ENCODE results near the gene SHB.

SHB gene

DNA sequence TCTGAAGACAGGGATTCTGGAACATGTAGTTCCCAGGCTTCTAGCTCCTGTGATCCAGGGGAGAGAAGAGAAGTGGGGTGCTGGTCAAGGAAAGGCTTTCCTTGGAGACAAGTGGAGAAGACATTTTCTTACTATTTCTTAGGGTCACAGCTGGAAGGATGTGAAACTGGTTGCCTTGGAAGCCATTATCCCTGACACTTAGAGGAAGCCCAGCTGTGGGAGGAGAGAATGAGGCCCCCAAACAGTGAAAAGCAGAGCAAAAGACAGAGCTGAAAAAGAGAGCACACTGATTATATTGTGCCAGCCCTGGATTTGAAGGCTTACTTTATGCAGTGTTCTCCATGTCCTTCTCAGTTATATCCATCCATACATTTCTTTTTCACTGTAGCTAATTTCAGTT lies 17.5 kb upstream of the SHB start:
- no peak for DNase-seq

DNA sequence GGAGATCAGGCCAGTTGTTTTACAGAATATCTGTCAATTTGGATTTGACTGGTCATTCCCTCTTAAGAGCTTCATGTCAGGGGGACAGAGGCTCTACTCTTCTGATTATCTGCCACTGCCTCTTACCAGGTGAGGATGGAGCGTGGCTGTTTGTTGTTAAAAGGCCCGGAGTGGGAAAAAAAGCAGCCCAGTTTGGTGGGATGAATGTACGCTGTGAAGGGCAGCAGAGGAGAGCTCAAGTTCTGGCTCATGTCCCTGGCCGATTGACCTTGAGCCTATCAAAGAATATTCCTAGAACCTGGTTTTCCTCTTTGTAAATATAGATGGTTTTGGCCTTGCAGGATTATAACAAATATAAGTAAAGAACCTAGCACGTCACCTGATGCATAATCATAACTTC lies 16.3 kb upstream of the SHB start:
- DNase-seq = no peak

DNA sequence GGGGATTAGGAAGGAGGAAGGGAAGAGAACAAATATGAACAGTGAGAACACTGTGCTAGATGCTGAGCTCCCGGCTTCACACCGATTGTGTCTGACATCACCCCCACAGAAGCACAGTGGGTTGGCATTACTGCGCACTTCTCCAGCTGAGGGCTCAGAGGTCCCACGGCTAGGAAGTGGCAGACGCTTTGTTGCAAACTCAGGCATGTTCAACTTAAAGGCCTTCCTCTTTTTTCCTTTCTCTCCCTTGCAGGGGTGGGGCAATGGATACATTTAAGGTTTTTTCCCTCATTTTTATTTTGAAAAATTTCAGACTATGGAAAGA lies 15.5 kb upstream of the SHB start:
- DNase-seq = no peak

DNA sequence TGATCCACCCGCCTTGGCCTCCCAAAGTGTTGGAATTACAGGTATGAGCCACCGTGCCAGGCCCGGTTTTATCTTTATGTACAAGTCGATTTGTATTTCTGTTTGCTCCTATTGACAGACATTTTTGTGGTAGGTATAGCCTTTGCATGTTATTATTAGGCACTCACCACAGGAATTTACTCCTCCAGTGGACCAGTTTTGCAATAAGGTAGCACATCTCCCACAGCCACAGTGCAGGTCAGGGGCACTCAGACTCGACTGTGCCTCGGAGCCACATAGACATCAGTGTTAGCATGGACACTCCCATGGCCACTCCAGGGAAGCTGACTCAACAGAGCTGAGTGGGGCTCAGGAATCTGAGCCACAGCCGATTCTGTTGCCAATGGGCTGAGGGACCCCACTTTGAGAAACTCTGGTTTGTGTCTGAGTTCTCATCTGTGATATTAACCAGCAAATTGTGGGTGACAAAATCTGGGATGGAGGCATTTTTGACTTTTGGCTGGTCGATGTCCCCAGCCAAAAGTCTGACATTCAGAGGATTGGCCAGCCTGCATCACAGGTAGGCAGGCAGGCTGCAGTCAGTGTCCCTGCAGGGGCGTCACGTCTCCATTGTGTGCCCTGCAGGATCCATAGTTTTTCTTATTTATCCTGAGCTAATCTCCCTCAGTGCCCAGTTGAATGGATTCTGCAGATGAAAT lies 15.0 kb upstream of the SHB start:
- DNase-seq = no peak

DNA sequence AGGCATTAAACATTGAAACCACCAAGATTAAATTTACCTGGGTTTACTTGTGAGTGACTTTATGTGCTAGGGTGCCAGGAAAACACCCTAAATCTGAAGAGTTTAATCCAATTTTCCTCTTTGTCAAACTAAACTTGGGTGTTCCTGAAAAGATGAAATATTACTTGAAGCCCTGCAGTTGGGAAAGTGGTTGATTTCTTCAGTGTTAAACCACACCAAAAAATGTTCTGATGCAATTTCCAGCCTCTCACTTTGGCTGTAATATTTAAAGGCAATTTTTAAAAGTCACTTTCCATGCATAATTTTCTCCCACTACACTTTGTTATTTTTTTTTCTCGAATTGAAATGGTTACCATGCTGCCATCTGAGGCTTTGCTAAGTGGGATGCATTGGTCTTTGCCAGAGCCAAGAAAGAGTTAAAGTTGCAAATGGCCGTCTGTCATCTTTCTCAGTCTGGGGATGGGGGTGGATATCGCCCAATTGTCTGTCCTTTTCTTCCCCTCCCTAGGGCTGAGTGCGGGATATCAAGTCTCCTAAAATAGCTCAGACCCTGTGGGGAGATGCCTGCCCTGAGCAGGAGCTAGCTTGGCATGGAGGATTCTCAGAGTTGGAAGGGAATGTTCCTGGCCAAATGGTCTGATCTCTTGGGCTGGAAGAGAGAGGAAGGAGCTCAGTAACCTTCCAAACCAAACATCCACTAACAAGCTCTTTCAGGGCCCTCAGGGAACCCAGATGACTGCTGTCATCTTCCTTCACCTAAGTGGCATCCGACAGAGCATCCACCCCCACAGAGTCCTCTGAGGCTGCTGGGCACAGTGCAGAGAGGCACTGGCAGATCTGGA lies 13.6 kb upstream of the SHB start:
- DNase-seq = no peak

- DNase-seq = no peak
Measured at GRCh38 chr9:38081356-38082108, 12.5 kb upstream of the SHB start.

DNA sequence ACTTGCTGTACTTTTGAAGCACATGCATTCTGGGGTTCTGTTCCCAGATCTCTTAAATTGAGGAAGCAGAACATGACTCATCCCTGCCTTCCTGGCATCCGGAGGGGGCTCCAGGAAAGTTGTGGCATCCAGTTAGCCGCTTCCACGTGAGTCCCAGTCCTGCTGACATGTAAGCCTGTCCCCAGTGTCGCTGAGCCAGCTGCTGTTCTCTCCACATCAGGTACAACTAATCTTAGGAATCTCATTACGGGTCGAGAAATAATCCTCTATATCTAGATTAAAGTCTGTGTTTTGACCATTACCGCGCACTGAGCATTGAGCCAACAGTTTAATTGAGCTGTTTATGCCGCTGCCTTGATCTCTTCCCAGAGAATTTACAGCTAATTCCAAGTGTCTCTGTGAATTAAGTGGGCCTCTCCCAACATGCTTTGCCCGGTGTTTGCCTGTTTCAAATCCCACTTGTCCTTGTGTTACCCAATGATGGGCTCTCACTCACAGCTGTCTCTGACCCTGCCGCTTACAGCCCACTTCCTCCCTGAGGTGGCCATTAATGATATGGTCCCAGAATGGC lies 10.5 kb upstream of the SHB start:
- DNase-seq = no peak

- no peak for DNase-seq
Measured at GRCh38 chr9:38075272-38075671, 6.2 kb upstream of the SHB start.

DNA sequence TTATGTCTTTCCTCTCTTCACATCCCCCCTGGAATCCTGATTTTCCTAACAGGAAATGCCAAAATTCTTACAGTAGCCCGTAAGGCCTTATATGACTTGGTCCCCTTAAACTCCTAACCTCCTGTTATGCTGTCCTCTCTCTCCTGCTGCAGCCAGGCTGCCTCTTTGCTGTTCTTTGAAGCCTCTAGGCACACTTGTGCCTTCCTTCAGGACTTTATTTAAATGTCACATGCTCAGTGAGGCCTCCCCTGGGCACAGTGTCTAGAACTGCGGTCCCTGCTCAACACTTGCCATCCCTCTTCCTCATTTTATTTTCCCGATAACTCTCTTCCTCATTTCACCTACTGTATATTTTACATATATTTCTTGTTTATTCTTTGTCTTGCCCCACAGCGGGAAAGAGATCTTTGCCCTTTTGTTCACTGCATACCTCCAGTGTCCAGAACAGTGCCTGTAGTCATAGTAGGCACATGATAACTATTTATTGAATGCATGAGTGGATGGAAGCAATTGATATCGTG lies 5.5 kb upstream of the SHB start:
- no peak for DNase-seq

- no peak for DNase-seq
Measured at GRCh38 chr9:38073882-38074281, 4.9 kb upstream of the SHB start.

GRCh38 chr9:38071470-38072134 lies 2.6 kb upstream of the SHB start:
- DNase-seq = no peak

GRCh38 chr9:38067859-38068681 lies 957 bp downstream of the SHB start:
- no peak for DNase-seq

GRCh38 chr9:38066914-38067858 lies 1.8 kb downstream of the SHB start:
- no peak for DNase-seq

GRCh38 chr9:38066197-38066913 lies 2.7 kb downstream of the SHB start:
- DNase-seq = no peak

DNA sequence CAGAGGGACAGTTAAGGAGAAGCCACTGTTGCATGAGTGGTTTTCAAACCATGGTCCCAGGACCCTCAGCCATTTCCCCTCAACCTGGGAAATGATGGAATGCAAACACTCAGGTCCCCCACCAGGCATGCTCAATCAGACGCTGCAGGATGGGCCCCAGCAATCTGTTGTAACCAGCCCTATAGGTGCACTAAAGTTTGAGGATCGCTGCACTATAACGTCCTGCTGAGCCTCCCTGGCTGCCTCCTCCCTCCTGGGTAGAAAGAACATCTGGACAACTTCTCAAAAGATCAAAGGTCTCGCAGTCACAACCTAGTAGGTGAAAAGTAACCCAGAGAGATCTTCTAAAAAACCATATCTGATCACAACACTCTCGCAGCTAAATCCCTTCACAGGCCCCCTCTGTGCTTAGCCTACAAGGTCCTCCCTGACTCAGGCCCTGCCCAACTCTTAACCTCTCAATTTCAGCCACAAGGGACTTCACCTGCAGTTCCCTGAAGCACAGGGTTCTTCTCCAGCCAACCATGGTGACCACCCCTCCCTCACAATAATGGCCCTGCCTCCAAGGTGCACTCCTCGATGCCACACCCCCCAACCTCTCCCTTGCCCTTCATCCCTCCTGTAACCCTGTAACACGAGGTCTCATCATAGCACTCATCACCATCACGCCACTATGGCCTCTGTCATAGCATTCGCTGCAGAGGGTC lies 3.5 kb downstream of the SHB start:
- DNase-seq = no peak

DNA sequence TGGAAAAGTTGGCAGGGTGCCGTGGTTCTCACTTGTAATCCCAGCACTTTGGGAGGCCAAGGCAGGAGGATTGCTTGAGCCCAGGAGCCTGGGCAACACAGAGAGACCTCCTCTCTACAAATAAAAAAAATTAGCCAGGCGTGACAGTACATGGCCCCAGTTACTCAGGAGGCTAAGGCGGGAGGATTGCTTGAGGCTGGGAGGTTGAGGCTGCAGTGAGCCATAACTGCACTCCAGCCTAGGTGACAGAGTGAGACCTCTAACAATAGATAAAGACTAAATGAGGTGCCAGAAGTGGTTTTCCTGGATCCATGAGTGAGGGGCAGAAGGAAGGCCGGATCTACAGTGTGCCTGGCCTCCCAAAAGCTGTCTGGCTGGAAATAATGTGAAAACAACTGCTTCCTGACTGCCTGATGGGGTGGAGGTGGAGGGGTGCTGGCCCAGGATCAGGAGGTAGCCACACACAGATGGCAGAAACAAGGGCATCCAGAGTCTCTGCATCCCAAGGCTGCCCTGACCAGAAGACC lies 4.1 kb downstream of the SHB start:
- no peak for DNase-seq

DNA sequence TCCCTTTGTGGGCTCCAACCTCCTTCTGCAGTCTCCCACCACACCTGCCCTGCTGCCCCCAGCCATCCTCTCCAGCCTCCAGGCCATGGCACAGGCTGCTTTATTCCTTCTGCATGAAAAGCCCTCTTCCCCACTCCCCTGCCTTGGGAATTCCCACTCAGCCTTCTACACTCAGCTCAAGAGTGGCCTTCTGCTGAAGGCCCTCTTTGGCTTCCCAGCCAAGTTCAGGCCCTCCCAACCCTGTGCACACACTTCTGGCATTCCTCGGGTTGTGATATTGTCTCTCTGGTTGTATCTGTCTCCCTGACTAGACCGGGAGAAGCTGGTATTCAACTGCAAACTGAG lies 5.7 kb downstream of the SHB start:
- no peak for DNase-seq

DNA sequence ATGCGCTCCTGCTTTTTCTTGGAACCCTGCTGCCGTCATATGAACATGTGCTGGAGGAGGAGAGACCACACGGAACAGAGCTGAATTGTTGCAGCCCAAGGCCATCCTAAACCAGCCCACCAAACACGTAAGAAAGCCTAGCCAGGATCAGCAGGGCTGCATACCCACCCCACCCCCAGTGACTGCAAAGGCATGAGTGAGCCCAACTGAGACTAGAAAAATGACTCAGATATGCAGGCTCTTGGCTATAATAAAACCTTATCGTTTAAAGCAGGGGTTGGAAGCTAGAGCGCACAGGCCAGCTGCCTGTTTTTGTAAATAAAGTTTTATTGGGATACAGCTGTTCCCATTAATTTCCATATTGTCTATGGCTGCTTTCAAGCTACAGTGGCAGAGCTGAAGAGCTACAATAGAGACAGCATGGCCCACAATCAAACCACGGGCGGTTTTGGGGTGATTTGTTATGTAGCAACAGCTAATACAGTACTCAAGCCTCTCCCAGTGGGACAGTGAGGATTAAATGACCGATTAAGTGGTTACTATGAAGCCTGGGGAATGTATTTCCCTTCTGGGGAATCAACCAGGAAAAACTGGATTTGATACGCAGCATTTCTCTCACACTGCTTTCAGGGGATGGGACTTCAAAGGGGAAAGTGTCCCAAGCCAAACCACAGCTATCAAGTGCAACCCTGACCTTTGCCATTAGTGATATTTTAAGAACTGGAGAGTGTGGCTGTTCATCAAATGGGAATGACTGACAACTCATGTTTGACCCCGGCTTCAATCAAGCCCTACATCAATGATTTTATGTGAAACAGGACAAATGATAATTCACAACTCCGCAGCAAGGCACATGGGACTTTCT lies 6.3 kb downstream of the SHB start:
- DNase-seq = no peak

Data from SIG-M5 (cell line).